Measurements from ENCODE around the gene SEMA4C. TPM values are rescaled to one million over a fixed set of nuclear protein-coding genes. Genes with fewer than 3 reads are reported as not detected.

The SEMA4C gene
- total RNA-seq, 1 experiment from 2014 or later: 14.2 TPM

DNA sequence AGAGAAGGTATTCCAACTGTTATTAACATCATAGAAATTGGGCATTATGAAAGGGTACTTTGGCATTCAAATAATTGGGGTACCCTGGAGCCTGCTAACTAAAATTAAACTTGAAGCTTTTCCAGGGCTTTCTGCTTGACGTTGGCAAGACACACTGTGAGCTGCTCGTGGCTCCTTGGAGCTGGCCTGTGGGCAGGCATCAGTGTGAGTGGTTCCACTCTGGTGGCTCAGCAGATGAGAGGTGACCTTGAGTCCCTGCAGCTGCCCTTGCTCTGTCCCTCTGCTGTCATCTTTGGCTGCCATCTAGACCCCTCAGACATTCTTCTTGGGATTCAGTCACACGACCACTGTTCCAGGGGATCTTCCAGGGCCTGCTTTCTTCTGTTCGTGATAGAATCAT lies 47.1 kb downstream of the SEMA4C start:
- no peak for DNase-seq (ENCODE audit: low read depth)

DNA sequence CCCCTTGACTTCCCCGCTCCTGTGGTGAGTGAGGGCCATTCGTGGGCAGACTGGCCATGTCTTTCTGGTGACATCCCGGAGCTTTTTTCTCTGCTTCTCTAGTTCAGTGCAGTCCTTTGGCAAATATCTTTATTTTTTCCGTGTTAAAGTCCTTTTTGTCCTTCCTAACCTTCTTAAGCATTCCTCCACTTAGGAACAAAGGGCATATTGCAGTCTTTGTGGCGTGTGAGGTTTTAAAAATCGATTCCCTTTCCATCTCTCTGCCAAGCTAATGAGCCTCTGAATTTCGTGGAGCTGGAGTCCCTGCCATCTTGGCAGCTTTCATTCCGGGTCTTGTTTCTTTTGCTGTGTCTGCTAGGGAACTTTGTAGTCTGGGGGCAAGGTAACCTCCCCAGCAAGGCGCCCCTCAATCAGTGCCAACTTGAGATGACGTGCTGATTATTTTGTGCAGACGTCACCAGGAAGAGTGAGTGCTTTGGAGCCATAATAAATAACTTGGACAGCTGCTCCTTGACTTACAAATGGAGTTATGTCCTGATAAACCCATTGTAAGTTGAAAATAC lies 48.7 kb downstream of the SEMA4C start:
- no peak for DNase-seq (ENCODE audit: low read depth)

DNA sequence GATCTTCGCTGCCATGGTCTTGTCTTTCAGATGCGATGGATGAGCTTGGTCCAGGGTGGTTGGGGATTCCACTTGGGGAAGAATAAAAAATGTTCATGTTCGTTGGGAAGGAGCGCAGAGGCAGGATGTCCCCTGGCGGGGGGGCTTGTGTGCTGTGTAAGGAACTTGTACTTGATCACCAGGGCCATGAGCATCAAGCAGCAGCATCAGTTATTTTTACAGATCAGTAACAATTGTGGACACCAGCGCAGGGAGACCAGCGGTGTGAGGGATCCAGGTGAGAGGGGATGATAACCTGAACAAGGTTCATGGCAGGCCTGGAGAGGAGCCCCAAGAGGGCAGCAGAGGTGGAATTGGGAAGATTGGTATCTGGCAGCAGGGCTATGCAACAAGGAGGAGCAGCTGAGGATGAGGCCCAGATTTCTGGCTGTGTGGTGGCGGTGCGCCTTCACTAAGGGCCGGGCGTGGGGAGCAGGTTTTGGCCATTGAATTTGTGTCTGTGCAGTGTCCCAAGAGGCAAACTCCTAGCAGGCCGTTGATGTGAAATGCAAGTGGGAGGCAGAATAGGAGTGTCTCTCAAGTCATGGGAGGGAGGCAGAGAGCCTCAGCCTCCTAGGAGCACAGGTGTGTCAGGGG lies 49.9 kb downstream of the SEMA4C start:
- no peak for DNase-seq (ENCODE audit: low read depth)

DNA sequence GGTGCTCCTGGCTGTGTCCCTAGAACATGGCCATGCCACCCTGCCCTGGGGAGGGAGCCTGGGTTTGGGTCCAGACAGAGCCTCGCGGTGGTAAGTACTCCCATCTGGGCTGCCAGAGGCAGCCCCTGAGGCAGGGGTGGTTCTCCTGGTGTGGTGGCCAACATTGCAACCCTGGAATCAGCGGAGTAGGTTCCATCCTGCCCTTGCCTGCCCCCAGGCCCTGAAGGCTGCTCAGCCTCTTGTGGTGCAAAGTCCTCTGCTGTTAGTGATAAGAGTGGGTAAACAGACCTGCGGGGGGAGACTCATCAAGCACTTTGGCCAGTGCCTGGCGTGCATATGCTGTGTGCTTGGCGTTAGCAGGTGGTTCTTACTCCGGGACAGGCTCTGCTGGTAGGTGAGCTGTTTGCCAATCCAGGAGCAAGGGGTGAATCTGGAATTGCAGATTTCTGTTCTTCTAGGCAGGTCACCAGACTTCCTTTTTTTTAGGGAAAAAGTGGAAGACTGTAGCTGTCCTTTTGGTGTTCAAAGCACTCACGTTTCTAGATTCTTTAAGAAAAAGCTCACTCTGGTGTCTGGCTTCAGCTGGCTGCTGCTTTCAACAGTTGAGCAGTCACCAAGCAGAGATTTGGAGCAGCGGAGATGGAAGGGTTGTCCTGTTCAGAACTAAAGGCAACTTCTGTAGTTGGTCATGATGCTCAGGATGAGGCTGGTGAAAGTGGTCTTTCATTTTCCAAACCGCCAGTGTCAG lies 50.6 kb downstream of the SEMA4C start:
- DNase-seq (ENCODE audit: low read depth): no peak

DNA sequence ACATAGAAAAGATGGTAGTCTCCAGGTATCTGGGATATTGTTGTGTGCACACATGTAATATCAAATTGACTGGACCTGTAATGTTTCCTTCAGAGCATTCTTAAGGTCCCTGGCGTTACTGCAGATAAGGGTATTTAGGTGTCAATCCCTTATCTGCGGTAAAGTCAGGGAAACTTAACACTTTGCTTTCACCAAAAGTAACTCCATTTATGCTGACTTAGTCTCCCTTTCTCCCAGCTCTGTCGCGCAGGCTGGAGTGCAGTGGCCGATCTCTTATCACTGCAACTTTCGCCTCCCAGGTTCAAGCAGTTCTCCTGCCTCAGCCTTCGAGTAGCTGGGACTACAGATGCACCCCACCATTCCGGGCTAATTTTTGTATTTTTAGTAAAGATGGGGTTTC lies 52.0 kb downstream of the SEMA4C start:
- no peak for DNase-seq (ENCODE audit: low read depth)

DNA sequence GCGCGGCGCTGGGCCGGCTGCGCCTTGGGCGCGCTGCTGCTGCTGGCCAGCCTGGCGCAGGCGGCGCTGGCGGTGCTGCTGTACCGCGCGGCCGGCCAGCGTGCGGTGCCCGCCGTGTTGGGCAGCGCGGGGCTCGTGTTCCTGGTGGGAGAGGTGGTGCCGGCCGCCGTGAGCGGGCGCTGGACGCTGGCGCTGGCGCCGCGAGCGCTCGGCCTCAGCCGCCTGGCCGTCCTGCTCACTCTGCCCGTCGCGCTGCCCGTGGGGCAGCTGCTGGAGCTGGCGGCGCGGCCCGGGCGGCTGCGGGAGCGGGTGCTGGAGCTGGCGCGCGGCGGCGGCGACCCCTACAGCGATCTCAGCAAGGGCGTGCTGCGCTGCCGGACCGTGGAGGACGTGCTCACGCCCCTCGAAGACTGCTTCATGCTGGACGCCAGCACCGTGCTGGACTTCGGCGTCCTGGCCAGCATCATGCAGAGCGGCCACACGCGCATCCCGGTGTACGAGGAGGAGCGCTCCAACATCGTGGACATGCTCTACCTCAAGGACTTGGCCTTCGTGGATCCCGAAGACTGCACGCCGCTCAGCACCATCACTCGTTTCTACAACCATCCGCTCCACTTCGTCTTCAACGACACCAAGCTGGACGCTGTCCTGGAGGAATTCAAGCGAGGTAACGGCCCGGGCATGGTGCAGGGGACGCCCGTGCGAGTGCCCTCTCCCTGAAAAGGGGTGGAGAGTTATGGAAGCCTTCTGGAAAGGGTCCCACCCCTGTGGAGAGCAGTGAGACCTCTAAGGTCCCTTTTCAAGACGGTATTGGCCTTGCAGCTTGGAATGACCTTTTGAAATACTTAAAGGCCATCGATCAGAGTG lies 52.8 kb downstream of the SEMA4C start:
- no peak for DNase-seq (ENCODE audit: low read depth)

DNA sequence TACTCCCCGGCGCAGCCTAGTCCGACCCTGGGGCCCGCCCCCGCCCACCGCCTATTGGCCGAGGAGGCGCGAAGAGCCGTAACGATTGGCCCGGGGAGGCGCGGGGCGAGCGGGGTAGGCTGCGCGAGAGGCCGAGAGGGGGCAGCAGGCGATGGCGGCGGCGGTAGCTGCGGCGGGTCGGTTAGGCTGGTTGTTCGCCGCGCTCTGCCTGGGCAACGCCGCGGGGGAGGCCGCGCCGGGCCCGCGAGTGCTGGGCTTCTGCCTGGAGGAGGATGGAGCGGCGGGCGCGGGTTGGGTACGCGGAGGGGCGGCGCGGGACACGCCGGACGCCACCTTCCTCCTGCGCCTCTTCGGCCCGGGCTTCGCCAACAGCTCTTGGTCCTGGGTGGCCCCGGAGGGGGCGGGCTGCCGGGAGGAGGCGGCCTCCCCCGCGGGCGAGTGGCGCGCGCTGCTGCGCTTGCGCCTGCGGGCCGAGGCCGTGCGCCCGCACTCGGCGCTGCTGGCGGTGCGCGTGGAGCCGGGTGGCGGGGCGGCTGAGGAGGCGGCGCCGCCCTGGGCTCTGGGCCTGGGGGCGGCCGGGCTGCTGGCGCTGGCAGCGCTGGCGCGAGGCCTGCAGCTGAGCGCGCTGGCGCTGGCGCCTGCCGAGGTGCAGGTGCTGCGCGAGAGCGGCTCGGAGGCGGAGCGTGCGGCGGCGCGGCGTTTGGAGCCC lies 53.6 kb downstream of the SEMA4C start, which contains the start of gene CNNM3:
CNNM3 (plus strand) TSS at position 142 of the 709 bp plus-strand sequence; CDS start at position 152, 10 bp downstream.
- peak; percentile 87 for DNase-seq (ENCODE audit: low read depth)

DNA sequence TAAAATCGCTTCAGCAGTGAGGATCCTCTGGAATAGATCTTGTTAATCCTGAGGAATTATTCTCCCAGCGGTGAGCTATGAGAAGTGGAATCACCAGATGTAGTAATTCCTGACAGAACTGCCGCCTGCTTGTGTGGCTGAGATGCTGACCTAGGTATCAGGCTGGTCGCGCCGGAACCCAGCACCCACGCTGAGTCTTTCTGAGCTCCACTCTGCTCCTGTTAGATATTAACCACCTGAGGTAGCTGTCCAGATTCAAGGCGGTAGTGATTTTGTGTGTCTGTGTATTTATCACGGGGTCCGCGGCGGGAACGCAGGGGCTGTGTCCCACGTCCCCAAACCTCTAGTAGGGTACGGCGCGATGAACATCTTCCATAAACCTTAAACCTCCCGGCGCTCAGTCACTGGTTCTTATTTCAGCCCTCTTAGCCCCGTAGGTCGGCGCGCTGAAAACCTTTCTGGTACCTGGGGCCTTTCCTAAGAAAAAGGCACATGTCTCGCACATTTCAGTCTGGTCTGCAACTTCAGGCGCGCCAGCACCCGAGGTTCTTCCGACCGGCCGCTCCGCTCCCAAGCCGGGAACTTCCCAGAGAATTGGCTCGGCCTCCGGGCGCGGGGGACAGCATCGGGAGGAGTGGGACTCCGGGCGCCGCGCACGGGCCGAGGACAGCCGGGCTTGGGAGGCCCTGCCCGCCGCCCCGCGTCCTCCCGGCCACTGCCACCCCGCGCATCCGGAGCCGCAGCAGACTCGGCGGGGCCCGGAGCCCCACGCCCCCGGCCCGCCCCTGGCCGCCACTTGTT lies 54.4 kb downstream of the SEMA4C start:
- peak; percentile 15 for DNase-seq (ENCODE audit: low read depth)

DNA sequence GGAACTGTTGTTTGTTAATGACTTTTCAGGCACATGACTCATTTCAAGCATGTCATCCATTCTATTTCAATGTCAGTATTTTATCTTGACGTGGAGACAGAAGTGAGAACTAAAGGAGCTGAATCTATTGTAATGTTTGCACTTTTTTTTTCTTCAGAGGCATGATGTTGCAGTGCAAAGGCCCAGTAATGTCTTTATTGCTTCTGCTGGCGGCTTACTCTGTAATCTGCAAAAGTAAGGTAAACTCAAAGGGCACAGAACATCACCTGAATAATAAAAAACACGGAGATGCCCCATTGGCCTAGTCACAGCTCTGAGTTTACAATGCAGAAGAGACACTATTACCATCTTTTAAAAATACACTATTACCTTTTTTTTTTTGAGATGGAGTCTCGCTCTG lies 56.2 kb downstream of the SEMA4C start:
- no peak for DNase-seq (ENCODE audit: low read depth)

DNA sequence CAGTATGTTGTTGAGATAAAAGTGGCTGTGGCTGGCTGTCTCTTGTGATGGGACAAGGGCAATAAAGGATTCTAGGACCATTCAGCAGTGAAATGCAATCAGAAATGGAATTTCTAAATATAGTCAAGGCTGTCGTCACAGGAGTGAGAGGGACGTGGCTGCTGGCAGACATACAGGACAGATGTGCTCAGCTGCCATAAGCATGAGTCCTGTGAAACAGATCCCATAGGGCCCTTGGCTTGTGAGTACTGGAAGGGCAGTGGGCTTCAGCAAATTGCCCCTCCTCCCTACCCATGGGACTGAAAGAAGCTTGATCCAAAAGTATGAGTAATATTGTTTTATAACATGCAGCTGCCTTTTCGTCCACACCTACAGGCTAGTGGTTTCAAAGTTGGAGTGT lies 58.0 kb downstream of the SEMA4C start:
- no peak for DNase-seq (ENCODE audit: low read depth)

DNA sequence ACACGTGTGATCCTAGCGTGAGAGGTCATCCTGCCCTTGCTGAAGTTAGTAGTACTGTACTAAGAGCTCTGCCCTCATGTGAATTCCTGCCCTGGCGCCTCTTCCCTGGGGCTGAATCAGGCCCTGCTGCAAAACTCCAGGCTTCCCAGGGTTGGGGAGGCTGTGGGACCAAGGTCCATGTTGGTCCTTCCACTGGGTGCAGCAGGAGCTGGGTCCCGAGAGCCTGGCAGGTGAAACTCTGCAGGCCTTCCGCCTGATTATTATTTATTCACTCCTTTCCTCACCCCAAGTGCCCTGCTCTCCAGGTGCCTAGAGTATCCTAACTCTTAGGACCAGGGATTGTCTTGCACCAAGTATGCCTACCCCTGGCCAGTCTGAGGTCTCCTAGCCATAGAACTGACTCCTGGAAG lies 59.1 kb downstream of the SEMA4C start:
- no peak for DNase-seq (ENCODE audit: low read depth)

DNA sequence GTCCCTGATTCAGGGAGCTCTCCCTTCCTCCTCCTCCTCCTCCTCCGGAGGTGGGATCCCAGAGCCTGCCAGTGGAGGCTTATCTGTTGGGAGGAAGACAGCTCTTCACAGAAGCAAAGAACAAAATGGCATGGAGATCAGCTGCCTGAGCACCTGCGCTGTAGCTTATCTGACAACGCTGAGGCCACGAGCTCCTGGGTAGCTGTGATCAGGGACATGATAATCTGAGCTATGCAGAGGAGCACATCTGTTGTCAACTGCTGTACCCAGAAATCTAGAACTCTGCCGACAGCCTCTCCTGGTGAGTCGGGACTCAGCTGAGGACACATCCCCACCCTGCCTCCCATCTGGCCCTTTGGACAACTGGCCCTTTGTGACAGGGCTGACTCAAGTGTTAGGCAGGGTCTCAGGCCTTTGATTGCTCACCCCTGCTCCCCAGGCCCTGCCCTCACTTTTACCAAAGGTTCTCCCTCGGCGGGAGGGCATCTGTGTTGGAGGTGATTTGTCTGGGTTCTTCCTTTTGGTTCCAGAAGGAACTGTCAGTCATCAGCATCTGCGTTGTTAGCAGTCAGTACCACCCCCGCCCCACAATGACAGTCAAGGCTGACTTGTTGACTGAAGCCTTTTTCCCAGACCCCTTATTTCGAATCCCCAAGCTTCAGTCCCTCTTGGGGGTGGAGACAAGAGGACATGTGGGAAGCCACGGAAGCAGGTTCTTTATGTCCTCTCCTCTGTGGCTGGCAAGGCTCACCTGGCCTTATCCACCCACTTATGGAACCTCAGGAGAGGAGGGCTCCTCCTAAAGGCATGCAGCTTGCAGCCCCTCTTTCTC lies 59.7 kb downstream of the SEMA4C start:
- DNase-seq (ENCODE audit: low read depth): no peak

Other genes with a start within 250 kb of the SEMA4C start
- gene KANSL3, start 231.8 kb downstream of the SEMA4C start, total RNA-seq (2014; rRNA removed; shearing (Covaris generic)): 28.9 and 45.2 TPM in 2 replicates
- 0.39 TPM in 1 of 2 replicates, not detected in the other for gene FER1L5, start 227.3 kb downstream of the SEMA4C start, total RNA-seq (2014; rRNA removed; shearing (Covaris generic))
- 53.1 and 65.3 TPM in 2 replicates for gene LMAN2L, start 130.0 kb downstream of the SEMA4C start, total RNA-seq (2014; rRNA removed; shearing (Covaris generic))
- 5.2 and 14.6 TPM in 2 replicates for gene CNNM4, start 109.2 kb downstream of the SEMA4C start, total RNA-seq (2014; rRNA removed; shearing (Covaris generic))
- gene CNNM3, start 53.8 kb downstream of the SEMA4C start, total RNA-seq (2014; rRNA removed; shearing (Covaris generic)): 5.9 and 6.1 TPM in 2 replicates
- 0.20 TPM in 1 of 2 replicates, not detected in the other for gene ANKRD23, start 26.1 kb downstream of the SEMA4C start, total RNA-seq (2014; rRNA removed; shearing (Covaris generic))
- 7.2 and 11.9 TPM in 2 replicates for gene ANKRD39, start 12.1 kb downstream of the SEMA4C start, total RNA-seq (2014; rRNA removed; shearing (Covaris generic))
- not detected in 2 replicates for gene FAM178B, start 116.5 kb upstream of the SEMA4C start, total RNA-seq (2014; rRNA removed; shearing (Covaris generic))
- gene FAHD2B, start 224.8 kb upstream of the SEMA4C start, total RNA-seq (2014; rRNA removed; shearing (Covaris generic)): 0.57 and 1.5 TPM in 2 replicates
- gene ANKRD36, start 243.1 kb upstream of the SEMA4C start, total RNA-seq (2014; rRNA removed; shearing (Covaris generic)): 3.0 and 7.5 TPM in 2 replicates